ENCODE measurements around the gene MORN1. TPM values are rescaled to one million over a fixed set of nuclear protein-coding genes. Genes with fewer than 3 reads are reported as not detected.

Gene MORN1
- total and polyA plus RNA-seq, 4 donors = 2.3 to 6.9 (median 3.6) TPM

GRCh38 chr1:2337501-2337900 lies 53.9 kb downstream of the MORN1 start (continued):
- TF ChIP-seq CTCF (IDR thresholded peaks at IDR 0.05; ENCODE audit: low read depth, low read length, missing input control) (no peak), NR2F2 (IDR thresholded peaks at IDR 0.05) (no peak), RAD21 (IDR thresholded peaks at IDR 0.05) (no peak)

- TF ChIP-seq RAD21 (IDR thresholded peaks at IDR 0.05) (no peak), TAF1 (conservative IDR thresholded peaks at IDR 0.05) (no peak)
- Histone ChIP-seq H3K4me3 (ENCODE audit: low read depth in 1 of 3, low read length in 3 of 3) (no peak overlapping the region), H3K9me3 (ENCODE audit: control insufficient read depth in 4 of 4, low read length in 3 of 4) (no peaks in the 10 kb centered on the region), H3K9ac (ENCODE audit: low read depth in 1 of 2, low read length in 2 of 2) (no peak overlapping the region), H3K36me3 (ENCODE audit: control insufficient read depth in 4 of 4, insufficient read depth in 3 of 4, low read depth in 1 of 4, low read length in 3 of 4) (no peaks in the 10 kb centered on the region), H3K4me1 (ENCODE audit: control insufficient read depth in 4 of 4, insufficient read depth in 4 of 4, low read length in 3 of 4) (no peaks in the 10 kb centered on the region), H3K27me3 (ENCODE audit: control insufficient read depth in 4 of 4, insufficient read depth in 4 of 4, low read length in 3 of 4) (no peaks in the 10 kb centered on the region), H3K27ac (ENCODE audit: low read depth in 1 of 2, low read length in 2 of 2) (no peak overlapping the region)
- DNase-seq (ENCODE audit: low spot score) = no peak
- 92% methylated on average over 23 of the region's 23 CpGs for WGBS
These were observed 54.3 kb downstream of the MORN1 start for GRCh38 chr1:2337081-2337480.

- Histone ChIP-seq H3K9me3 (ENCODE audit: control insufficient read depth in 4 of 4, low read length in 3 of 4) (no peaks in the 10 kb centered on the region), H3K27me3 (ENCODE audit: control insufficient read depth in 4 of 4, insufficient read depth in 4 of 4, low read length in 3 of 4) (no peaks in the 10 kb centered on the region), H3K4me3 (ENCODE audit: low read depth in 1 of 3, low read length in 3 of 3) (no peak overlapping the region), H3K27ac (ENCODE audit: low read depth in 1 of 2, low read length in 2 of 2) (no peak overlapping the region), H3K9ac (ENCODE audit: low read depth in 1 of 2, low read length in 2 of 2) (no peak overlapping the region), H3K36me3 (ENCODE audit: control insufficient read depth in 4 of 4, insufficient read depth in 3 of 4, low read depth in 1 of 4, low read length in 3 of 4) (no peaks in the 10 kb centered on the region), H3K4me1 (ENCODE audit: control insufficient read depth in 4 of 4, insufficient read depth in 4 of 4, low read length in 3 of 4) (no peaks in the 10 kb centered on the region)
- WGBS = 89% methylated on average over 11 of the region's 11 CpGs
- TF ChIP-seq EGR1 (IDR thresholded peaks at IDR 0.05; ENCODE audit: low read depth in 2 of 2) (no peak), REST (IDR thresholded peaks at IDR 0.05) (no peak), YY1 (IDR thresholded peaks at IDR 0.05) (no peak), ATF3 (IDR thresholded peaks at IDR 0.05) (no peak), TAF1 (conservative IDR thresholded peaks at IDR 0.05) (no peak), SP1 (IDR thresholded peaks at IDR 0.05) (no peak), RXRA (IDR thresholded peaks at IDR 0.05) (no peak), NR2F2 (IDR thresholded peaks at IDR 0.05) (no peak), FOXA1 (IDR thresholded peaks at IDR 0.05) (no peak), FOXA2 (IDR thresholded peaks at IDR 0.05) (no peak), HNF4A (conservative IDR thresholded peaks at IDR 0.05) (no peak), MAX (IDR thresholded peaks at IDR 0.05) (no peak), GABPA (IDR thresholded peaks at IDR 0.05 in 1 of 2, conservative IDR thresholded peaks at IDR 0.05 in 1 of 2) (no peak), HNF4G (IDR thresholded peaks at IDR 0.05) (no peak), ZBTB33 (IDR thresholded peaks at IDR 0.05) (no peak), CTCF (IDR thresholded peaks at IDR 0.05; ENCODE audit: low read depth, low read length, missing input control) (no peak)
- DNase-seq (ENCODE audit: low spot score) = no peak
These were observed 54.9 kb downstream of the MORN1 start for GRCh38 chr1:2336499-2336898.

All from liver (tissue), 9 donors.